ENCODE data around the gene AGR2.

GRCh38 chr7:16812542-16813231 lies 7.9 kb upstream of the AGR2 start:
- TF ChIP-seq EP300 (IDR thresholded peaks at IDR 0.05; ENCODE audit: borderline replicate concordance in 1 of 2, control insufficient read depth in 1 of 2, low read depth in 2 of 2, low read length in 2 of 2) (no peak), CTCF (IDR thresholded peaks at IDR 0.05 in 2 of 3, conservative IDR thresholded peaks at IDR 0.05 in 1 of 3; ENCODE audit: control insufficient read depth in 2 of 3, extremely low read depth in 1 of 3, insufficient read depth in 1 of 3, low read depth in 3 of 3, low read length in 3 of 3) (no peak), TCF3 (IDR thresholded peaks at IDR 0.05; ENCODE audit: borderline replicate concordance, insufficient read depth, low read depth, low read length) (no peak), NRF1 (conservative IDR thresholded peaks at IDR 0.05; ENCODE audit: low read depth, low read length) (no peak), POLR2AphosphoS5 (IDR thresholded peaks at IDR 0.05; ENCODE audit: low read length) (no peak), POLR2A (IDR thresholded peaks at IDR 0.05; ENCODE audit: low read depth, low read length) (no peak), TBL1XR1 (IDR thresholded peaks at IDR 0.05; ENCODE audit: low read depth, low read length) (no peak), CBFB (IDR thresholded peaks at IDR 0.05; ENCODE audit: low read depth) (no peak)

All from GM12878 (cell line).